ENCODE results near the gene SH3GL1. TPM values are rescaled to one million over a fixed set of nuclear protein-coding genes. Genes with fewer than 3 reads are reported as not detected.

The SH3GL1 gene
- total and polyA plus RNA-seq, 2 of the 4 experiments (the other 2 are of a cell fraction) = 28.1 to 138 TPM

GRCh38 chr19:4376028-4376670, 24.2 kb downstream of the SH3GL1 start:
- H3K9me1 ChIP-seq (ENCODE audit: insufficient read depth, low read length) = peaks cover 48% of the 10 kb centered on the region
- peak overlapping the region; percentile 63 for H3K4ac ChIP-seq (ENCODE audit: low read depth, low read length)
- in situ Hi-C loops (cut with MboI; ENCODE audit: low sequenced_read_pairs) (no loop called here), intact Hi-C loops (cut with micrococcal nuclease) (no loop called here), dilution Hi-C loops (cut with HindIII; ENCODE audit: low sequenced_read_pairs, unreplicated experiment) (no loop called here)
- CTCF ChIA-PET = interaction anchor here (0.7 kb wide), 1 partner anchor 26 kb away, joined by 3 read pairs; no protein-coding TSS in a partner anchor
- H3K36me3 ChIP-seq (ENCODE audit: control insufficient read depth, insufficient read depth, low read length) = peaks cover 5% of the 10 kb centered on the region
- peak overlapping the region in 1 of 2 experiments; percentile 95; a peak in 2 of 4 replicates for H4K8ac ChIP-seq (ENCODE audit: low read depth in 2 of 2, low read length in 2 of 2)
- peak overlapping the region; percentile 33; the same call in 1 of the 2 replicates for H3K23ac ChIP-seq (ENCODE audit: low read depth, low read length)
- peak overlapping the region; percentile 16 for H2AFZ ChIP-seq (replicated peaks; ENCODE audit: low read length, poor library complexity)
- H3K9me3 ChIP-seq (ENCODE audit: control insufficient read depth, insufficient read depth, low read length) = no peaks in the 10 kb centered on the region
- H2AK5ac ChIP-seq (ENCODE audit: low read depth, low read length) = peak overlapping the region; percentile 99
- peaks cover 57% of the 10 kb centered on the region for H3K4me1 ChIP-seq (ENCODE audit: control insufficient read depth, insufficient read depth, low read length)
- DNase-seq (no peak), ATAC-seq (ENCODE audit: low read depth) (no peak)
- H4K91ac ChIP-seq (ENCODE audit: insufficient read depth, low read depth, low read length) = peak overlapping the region; percentile 85; the same call in 1 of the 2 replicates
- H3K56ac ChIP-seq (ENCODE audit: extremely low read depth, insufficient read depth, low read length) = no peak overlapping the region
- H3K79me1 ChIP-seq (ENCODE audit: low read depth in 1 of 2, low read length in 2 of 2) = peaks cover 18 to 95% of the 10 kb centered on the region in 2 experiments; a peak in 3 of 4 replicates
- H4K20me1 ChIP-seq (ENCODE audit: insufficient read depth, low read length) = peaks cover 77% of the 10 kb centered on the region
- POLR2A ChIA-PET (ENCODE audit: unreplicated experiment) = no interaction called here
- no peak overlapping the region for H3K18ac ChIP-seq (ENCODE audit: low read depth, low read length)
- peak overlapping the region; percentile 20; the same call in 1 of the 2 replicates for H3K14ac ChIP-seq (replicated peaks; ENCODE audit: low read depth, low read length)
- peak overlapping the region; percentile 50 for H3K27ac ChIP-seq (ENCODE audit: insufficient read depth, low read length)
- no peak overlapping the region; the same call in 1 of the 2 replicates for H2BK120ac ChIP-seq (ENCODE audit: low read depth, low read length)
- peak overlapping the region; percentile 36; the same call in 1 of the 3 replicates for H2BK15ac ChIP-seq (ENCODE audit: low read depth, low read length)
- H3K27me3 ChIP-seq (ENCODE audit: control insufficient read depth, insufficient read depth, low read length) = no peaks in the 10 kb centered on the region
- H2AK9ac ChIP-seq (replicated peaks; ENCODE audit: low read depth, low read length, poor library complexity) = peak overlapping the region; percentile 92
- TF ChIP-seq MAFK (IDR thresholded peaks at IDR 0.05; ENCODE audit: low read depth, low read length) (no peak), CHD1 (IDR thresholded peaks at IDR 0.05; ENCODE audit: low read depth, low read length) (no peak), BHLHE40 (IDR thresholded peaks at IDR 0.05; ENCODE audit: low read depth, low read length) (no peak), POLR2A (IDR thresholded peaks at IDR 0.05; ENCODE audit: low read depth, low read length) (no peak), FOS (IDR thresholded peaks at IDR 0.05; ENCODE audit: low read depth, low read length) (no peak), RFX5 (IDR thresholded peaks at IDR 0.05; ENCODE audit: low read depth, low read length) (no peak), RCOR1 (IDR thresholded peaks at IDR 0.05; ENCODE audit: insufficient replicate concordance, low read length) (no peak), NFE2L2 (IDR thresholded peaks at IDR 0.05; ENCODE audit: low read depth, low read length) (no peak), SMC3 (IDR thresholded peaks at IDR 0.05; ENCODE audit: low read depth, low read length) (no peak), MXI1 (IDR thresholded peaks at IDR 0.05; ENCODE audit: borderline replicate concordance, low read depth, low read length) (no peak), RAD21 (IDR thresholded peaks at IDR 0.05; ENCODE audit: low read length) (no peak), MAZ (IDR thresholded peaks at IDR 0.05; ENCODE audit: borderline replicate concordance, low read depth, low read length) (no peak)
- TF ChIP-seq, protein P1, sequence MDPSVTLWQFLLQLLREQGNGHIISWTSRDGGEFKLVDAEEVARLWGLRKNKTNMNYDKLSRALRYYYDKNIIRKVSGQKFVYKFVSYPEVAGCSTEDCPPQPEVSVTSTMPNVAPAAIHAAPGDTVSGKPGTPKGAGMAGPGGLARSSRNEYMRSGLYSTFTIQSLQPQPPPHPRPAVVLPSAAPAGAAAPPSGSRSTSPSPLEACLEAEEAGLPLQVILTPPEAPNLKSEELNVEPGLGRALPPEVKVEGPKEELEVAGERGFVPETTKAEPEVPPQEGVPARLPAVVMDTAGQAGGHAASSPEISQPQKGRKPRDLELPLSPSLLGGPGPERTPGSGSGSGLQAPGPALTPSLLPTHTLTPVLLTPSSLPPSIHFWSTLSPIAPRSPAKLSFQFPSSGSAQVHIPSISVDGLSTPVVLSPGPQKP (IDR thresholded peaks at IDR 0.05; ENCODE audit: borderline replicate concordance, low read depth, low read length) = no peak
- TF ChIP-seq, protein P2, sequence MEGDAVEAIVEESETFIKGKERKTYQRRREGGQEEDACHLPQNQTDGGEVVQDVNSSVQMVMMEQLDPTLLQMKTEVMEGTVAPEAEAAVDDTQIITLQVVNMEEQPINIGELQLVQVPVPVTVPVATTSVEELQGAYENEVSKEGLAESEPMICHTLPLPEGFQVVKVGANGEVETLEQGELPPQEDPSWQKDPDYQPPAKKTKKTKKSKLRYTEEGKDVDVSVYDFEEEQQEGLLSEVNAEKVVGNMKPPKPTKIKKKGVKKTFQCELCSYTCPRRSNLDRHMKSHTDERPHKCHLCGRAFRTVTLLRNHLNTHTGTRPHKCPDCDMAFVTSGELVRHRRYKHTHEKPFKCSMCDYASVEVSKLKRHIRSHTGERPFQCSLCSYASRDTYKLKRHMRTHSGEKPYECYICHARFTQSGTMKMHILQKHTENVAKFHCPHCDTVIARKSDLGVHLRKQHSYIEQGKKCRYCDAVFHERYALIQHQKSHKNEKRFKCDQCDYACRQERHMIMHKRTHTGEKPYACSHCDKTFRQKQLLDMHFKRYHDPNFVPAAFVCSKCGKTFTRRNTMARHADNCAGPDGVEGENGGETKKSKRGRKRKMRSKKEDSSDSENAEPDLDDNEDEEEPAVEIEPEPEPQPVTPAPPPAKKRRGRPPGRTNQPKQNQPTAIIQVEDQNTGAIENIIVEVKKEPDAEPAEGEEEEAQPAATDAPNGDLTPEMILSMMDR (conservative IDR thresholded peaks at IDR 0.05; ENCODE audit: low read depth, low read length) = no peak
- TF ChIP-seq, protein P3, sequence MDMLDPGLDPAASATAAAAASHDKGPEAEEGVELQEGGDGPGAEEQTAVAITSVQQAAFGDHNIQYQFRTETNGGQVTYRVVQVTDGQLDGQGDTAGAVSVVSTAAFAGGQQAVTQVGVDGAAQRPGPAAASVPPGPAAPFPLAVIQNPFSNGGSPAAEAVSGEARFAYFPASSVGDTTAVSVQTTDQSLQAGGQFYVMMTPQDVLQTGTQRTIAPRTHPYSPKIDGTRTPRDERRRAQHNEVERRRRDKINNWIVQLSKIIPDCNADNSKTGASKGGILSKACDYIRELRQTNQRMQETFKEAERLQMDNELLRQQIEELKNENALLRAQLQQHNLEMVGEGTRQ (IDR thresholded peaks at IDR 0.05; ENCODE audit: low read depth, low read length) = no peak
- peak overlapping the region; percentile 4; the same call in 1 of the 2 replicates for H4K5ac ChIP-seq (ENCODE audit: low read depth, low read length)
- peak overlapping the region; percentile 94 for H2BK5ac ChIP-seq (ENCODE audit: low read depth, low read length, poor library complexity, severe bottlenecking)
- no peak overlapping the region for H2BK20ac ChIP-seq (ENCODE audit: low read depth, low read length)
- H3K4me2 ChIP-seq (ENCODE audit: low read depth, low read length) = no peak overlapping the region
- BruUV-seq (replicated peaks) = no TSS peak
- no peak overlapping the region for H3K4me3 ChIP-seq (ENCODE audit: insufficient read depth, low read depth, low read length)
- 82% methylated on average over 5 of the region's 16 CpGs; no CpG with 5 or more reads in 1 of the 2 experiments for WGBS, 2 experiments (ENCODE audit: extremely low coverage in 2 of 2, insufficient read length in 1 of 2)
- no peak overlapping the region for H3K9ac ChIP-seq (ENCODE audit: low read depth, low read length)

All from IMR-90 (cell line).